Activated T-cell treated with anti-CD3 and anti-CD28 coated beads, Interleukin-2, amount 50 U/mL, for 24 hours (primary cell): Measurements from ENCODE around the gene KCNMA1.

ENCODE experiments used
- DNase-seq: peaks from one replicate; pipeline ENCODE4 v3.0.0-alpha.2; 2020
- H3K27ac Mint-ChIP-seq: 2 replicates; pipeline ENCODE4 v1.8.0; 2020; ENCODE audit warnings: mild to moderate bottlenecking, mixed read lengths
- H3K27me3 Mint-ChIP-seq: 2 replicates; pipeline ENCODE4 v1.8.0; 2020; ENCODE audit warnings: mixed read lengths
- H3K36me3 Mint-ChIP-seq: 2 replicates; pipeline ENCODE4 v1.8.0; 2020; ENCODE audit warnings: low read depth, mixed read lengths
- H3K4me1 Mint-ChIP-seq: 2 replicates; pipeline ENCODE4 v1.8.0; 2020; ENCODE audit warnings: low read depth, mixed read lengths
- H3K4me3 Mint-ChIP-seq: 2 replicates; pipeline ENCODE4 v1.8.0; 2020; ENCODE audit warnings: mild to moderate bottlenecking, moderate library complexity, mixed read lengths
- H3K9me3 Mint-ChIP-seq: 2 replicates; pipeline ENCODE4 v1.8.0; 2020; ENCODE audit warnings: mixed read lengths

The KCNMA1 gene

GRCh38 chr10:77430530-77430929, 207.1 kb downstream of the KCNMA1 start:
- no peak for DNase-seq
- Mint-ChIP-seq H3K4me3 (no peak overlapping the region), H3K27me3 (peaks cover 9% of the 10 kb centered on the region), H3K4me1 (no peaks in the 10 kb centered on the region), H3K27ac (no peak overlapping the region), H3K9me3 (no peaks in the 10 kb centered on the region), H3K36me3 (no peaks in the 10 kb centered on the region)

- no peak overlapping the region for H3K4me3 Mint-ChIP-seq
- no peaks in the 10 kb centered on the region for H3K36me3 Mint-ChIP-seq
- H3K27ac Mint-ChIP-seq, result no peak overlapping the region
- no peak for DNase-seq
- no peaks in the 10 kb centered on the region for H3K4me1 Mint-ChIP-seq
- H3K27me3 Mint-ChIP-seq, result peaks cover 9% of the 10 kb centered on the region
- H3K9me3 Mint-ChIP-seq, result no peaks in the 10 kb centered on the region
These were observed 208.8 kb downstream of the KCNMA1 start for GRCh38 chr10:77428691-77429395.

GRCh38 chr10:77424257-77424656, 213.4 kb downstream of the KCNMA1 start:
- Mint-ChIP-seq H3K9me3 (no peaks in the 10 kb centered on the region), H3K27me3 (peaks cover 7% of the 10 kb centered on the region), H3K4me1 (no peaks in the 10 kb centered on the region), H3K36me3 (no peaks in the 10 kb centered on the region), H3K27ac (no peak overlapping the region), H3K4me3 (no peak overlapping the region)
- DNase-seq, result no peak

GRCh38 chr10:77422491-77423338, 214.9 kb downstream of the KCNMA1 start:
- Mint-ChIP-seq H3K27ac (no peak overlapping the region), H3K4me3 (no peak overlapping the region), H3K36me3 (no peaks in the 10 kb centered on the region), H3K9me3 (no peaks in the 10 kb centered on the region), H3K4me1 (no peaks in the 10 kb centered on the region), H3K27me3 (no peaks in the 10 kb centered on the region)
- no peak for DNase-seq

GRCh38 chr10:77421591-77421990, 216.0 kb downstream of the KCNMA1 start:
- no peaks in the 10 kb centered on the region for H3K27me3 Mint-ChIP-seq
- H3K4me1 Mint-ChIP-seq, result no peaks in the 10 kb centered on the region
- no peaks in the 10 kb centered on the region for H3K9me3 Mint-ChIP-seq
- H3K27ac Mint-ChIP-seq, result no peak overlapping the region
- DNase-seq, result no peak
- H3K36me3 Mint-ChIP-seq, result no peaks in the 10 kb centered on the region
- H3K4me3 Mint-ChIP-seq, result no peak overlapping the region

GRCh38 chr10:77420947-77421523, 216.6 kb downstream of the KCNMA1 start:
- H3K36me3 Mint-ChIP-seq, result no peaks in the 10 kb centered on the region
- H3K27me3 Mint-ChIP-seq, result peaks cover 2% of the 10 kb centered on the region
- no peak for DNase-seq
- H3K4me1 Mint-ChIP-seq, result no peaks in the 10 kb centered on the region
- no peak overlapping the region for H3K4me3 Mint-ChIP-seq
- H3K9me3 Mint-ChIP-seq, result no peaks in the 10 kb centered on the region
- no peak overlapping the region for H3K27ac Mint-ChIP-seq

GRCh38 chr10:77419979-77420378, 217.6 kb downstream of the KCNMA1 start:
- Mint-ChIP-seq H3K4me3 (no peak overlapping the region), H3K4me1 (no peaks in the 10 kb centered on the region), H3K27ac (no peak overlapping the region), H3K9me3 (no peaks in the 10 kb centered on the region), H3K36me3 (no peaks in the 10 kb centered on the region), H3K27me3 (peaks cover 2% of the 10 kb centered on the region)
- DNase-seq, result no peak

- H3K4me1 Mint-ChIP-seq, result no peaks in the 10 kb centered on the region
- no peaks in the 10 kb centered on the region for H3K9me3 Mint-ChIP-seq
- no peak for DNase-seq
- H3K36me3 Mint-ChIP-seq, result no peaks in the 10 kb centered on the region
- no peak overlapping the region for H3K27ac Mint-ChIP-seq
- H3K4me3 Mint-ChIP-seq, result no peak overlapping the region
- H3K27me3 Mint-ChIP-seq, result peaks cover 2% of the 10 kb centered on the region
These were observed 218.6 kb downstream of the KCNMA1 start for GRCh38 chr10:77419056-77419455.

GRCh38 chr10:77417806-77418640, 219.6 kb downstream of the KCNMA1 start:
- Mint-ChIP-seq H3K9me3 (no peaks in the 10 kb centered on the region), H3K4me3 (no peak overlapping the region), H3K27me3 (peaks cover 2% of the 10 kb centered on the region), H3K27ac (no peak overlapping the region), H3K36me3 (no peaks in the 10 kb centered on the region), H3K4me1 (no peaks in the 10 kb centered on the region)
- DNase-seq, result no peak

GRCh38 chr10:77417359-77417758, 220.2 kb downstream of the KCNMA1 start:
- Mint-ChIP-seq H3K27ac (no peak overlapping the region), H3K4me3 (no peak overlapping the region), H3K27me3 (peaks cover 2% of the 10 kb centered on the region), H3K4me1 (no peaks in the 10 kb centered on the region), H3K36me3 (no peaks in the 10 kb centered on the region), H3K9me3 (no peaks in the 10 kb centered on the region)
- DNase-seq, result no peak

- no peaks in the 10 kb centered on the region for H3K9me3 Mint-ChIP-seq
- peaks cover 2% of the 10 kb centered on the region for H3K27me3 Mint-ChIP-seq
- no peaks in the 10 kb centered on the region for H3K36me3 Mint-ChIP-seq
- DNase-seq, result no peak
- H3K4me3 Mint-ChIP-seq, result no peak overlapping the region
- H3K4me1 Mint-ChIP-seq, result no peaks in the 10 kb centered on the region
- H3K27ac Mint-ChIP-seq, result no peak overlapping the region
These were observed 221.1 kb downstream of the KCNMA1 start for GRCh38 chr10:77416311-77417135.

- Mint-ChIP-seq H3K4me1 (no peaks in the 10 kb centered on the region), H3K9me3 (no peaks in the 10 kb centered on the region), H3K36me3 (no peaks in the 10 kb centered on the region), H3K27ac (no peak overlapping the region), H3K27me3 (peaks cover 2% of the 10 kb centered on the region), H3K4me3 (no peak overlapping the region)
- no peak for DNase-seq
These were observed 222.2 kb downstream of the KCNMA1 start for GRCh38 chr10:77415313-77415960.

- no peak overlapping the region for H3K27ac Mint-ChIP-seq
- DNase-seq, result no peak
- no peaks in the 10 kb centered on the region for H3K4me1 Mint-ChIP-seq
- H3K36me3 Mint-ChIP-seq, result no peaks in the 10 kb centered on the region
- no peak overlapping the region for H3K4me3 Mint-ChIP-seq
- H3K9me3 Mint-ChIP-seq, result no peaks in the 10 kb centered on the region
- peaks cover 5% of the 10 kb centered on the region for H3K27me3 Mint-ChIP-seq
These were observed 224.4 kb downstream of the KCNMA1 start for GRCh38 chr10:77413231-77413630.
